GM12874 (cell line): ENCODE data around the gene CUTC.

ENCODE experiments used
- TF ChIP-seq, protein P1 (sequence below): IDR thresholded peaks from 2 replicates; pipeline ENCODE4 v1.5.1; 2011; ENCODE audit warnings: low read depth, mild to moderate bottlenecking, control low read depth, low read length, moderate library complexity; ENCODE audit not compliant: insufficient read depth

The CUTC gene

DNA sequence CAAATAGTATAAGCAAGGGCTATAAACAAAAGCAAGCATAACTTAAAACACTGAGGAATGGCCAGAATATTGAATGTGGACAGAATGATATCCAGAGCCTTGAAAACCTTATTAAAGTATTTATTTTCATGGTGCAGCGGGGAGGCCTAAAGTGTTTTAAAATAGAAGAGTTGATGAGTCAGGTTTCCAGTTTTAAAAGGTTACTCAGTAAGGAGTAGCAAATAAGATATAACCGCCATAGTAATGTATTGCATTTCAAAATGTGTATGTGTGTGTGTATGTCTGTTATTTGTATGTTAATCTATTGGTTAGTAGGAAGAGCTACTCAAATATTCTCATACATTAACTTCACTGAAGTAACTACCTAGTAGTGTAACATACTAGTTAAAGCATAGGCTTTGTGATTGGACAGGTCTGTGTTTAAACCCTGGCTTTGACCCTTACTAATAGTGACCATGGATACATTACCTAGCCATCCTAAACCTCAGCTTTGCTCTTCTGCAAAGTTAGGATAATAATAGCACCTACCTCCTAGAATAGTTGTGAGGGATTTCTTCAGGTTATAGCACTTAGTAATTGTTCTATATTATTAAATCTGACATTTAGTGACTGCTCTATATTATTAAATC lies 16.9 kb downstream of the CUTC start:
- TF ChIP-seq, protein P1, sequence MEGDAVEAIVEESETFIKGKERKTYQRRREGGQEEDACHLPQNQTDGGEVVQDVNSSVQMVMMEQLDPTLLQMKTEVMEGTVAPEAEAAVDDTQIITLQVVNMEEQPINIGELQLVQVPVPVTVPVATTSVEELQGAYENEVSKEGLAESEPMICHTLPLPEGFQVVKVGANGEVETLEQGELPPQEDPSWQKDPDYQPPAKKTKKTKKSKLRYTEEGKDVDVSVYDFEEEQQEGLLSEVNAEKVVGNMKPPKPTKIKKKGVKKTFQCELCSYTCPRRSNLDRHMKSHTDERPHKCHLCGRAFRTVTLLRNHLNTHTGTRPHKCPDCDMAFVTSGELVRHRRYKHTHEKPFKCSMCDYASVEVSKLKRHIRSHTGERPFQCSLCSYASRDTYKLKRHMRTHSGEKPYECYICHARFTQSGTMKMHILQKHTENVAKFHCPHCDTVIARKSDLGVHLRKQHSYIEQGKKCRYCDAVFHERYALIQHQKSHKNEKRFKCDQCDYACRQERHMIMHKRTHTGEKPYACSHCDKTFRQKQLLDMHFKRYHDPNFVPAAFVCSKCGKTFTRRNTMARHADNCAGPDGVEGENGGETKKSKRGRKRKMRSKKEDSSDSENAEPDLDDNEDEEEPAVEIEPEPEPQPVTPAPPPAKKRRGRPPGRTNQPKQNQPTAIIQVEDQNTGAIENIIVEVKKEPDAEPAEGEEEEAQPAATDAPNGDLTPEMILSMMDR, result no peak

DNA sequence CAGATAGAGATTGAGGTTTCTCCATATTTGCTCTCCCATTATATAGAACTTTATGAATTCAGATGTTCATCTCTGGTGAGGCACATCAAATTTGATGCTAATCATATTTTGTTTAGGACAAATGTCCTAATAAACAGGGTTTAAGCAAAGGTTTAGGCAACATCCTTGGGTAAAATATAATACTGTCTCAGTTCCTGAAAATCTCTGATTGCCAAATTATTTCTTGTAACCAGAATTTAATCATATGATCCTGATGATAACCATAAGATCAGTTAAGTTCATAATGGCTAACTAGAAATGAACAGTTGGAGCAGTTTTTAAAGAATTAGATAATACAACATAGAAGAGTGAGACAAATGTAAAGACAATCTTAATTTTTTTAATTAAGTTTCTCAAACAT lies 18.6 kb downstream of the CUTC start:
- TF ChIP-seq, protein P1, result no peak

DNA sequence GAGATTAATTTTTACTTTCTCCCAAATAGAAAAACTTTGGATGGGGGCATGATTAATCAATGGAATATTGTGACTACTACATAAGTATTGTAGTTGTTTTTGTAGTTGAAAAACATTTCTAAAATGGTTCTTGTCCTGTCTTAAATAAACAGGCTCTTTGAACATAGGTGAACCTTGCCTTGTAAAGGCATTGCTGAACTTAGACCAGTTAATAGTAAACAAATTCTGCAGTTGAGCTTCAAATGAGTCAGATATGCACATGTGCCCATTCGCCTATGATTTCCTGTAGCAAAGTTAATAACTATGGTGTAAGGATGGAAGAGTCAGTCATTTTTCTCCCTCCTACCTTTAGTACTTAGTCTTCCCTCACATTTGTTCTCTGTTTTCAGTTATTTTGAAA lies 22.6 kb downstream of the CUTC start:
- TF ChIP-seq, protein P1, result no peak

DNA sequence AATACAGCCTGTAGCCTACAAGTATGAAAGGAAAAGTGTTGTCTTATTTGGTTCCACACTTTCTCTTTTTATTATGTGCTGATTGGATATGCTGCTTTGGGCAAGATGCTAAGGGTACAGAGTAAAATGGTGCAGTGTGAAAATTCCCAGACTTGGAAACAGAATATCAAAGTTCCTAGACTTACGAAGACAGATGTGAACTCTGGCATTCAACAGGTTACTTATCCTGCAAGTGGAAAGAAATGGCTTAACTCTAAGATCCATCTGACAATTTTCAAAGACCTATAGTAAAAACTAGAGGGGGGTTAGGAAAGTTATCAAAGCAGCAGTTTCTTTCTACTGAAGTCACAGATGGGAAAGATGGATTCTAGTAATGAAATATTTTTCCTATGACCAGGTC lies 24.1 kb downstream of the CUTC start:
- TF ChIP-seq, protein P1, result no peak

DNA sequence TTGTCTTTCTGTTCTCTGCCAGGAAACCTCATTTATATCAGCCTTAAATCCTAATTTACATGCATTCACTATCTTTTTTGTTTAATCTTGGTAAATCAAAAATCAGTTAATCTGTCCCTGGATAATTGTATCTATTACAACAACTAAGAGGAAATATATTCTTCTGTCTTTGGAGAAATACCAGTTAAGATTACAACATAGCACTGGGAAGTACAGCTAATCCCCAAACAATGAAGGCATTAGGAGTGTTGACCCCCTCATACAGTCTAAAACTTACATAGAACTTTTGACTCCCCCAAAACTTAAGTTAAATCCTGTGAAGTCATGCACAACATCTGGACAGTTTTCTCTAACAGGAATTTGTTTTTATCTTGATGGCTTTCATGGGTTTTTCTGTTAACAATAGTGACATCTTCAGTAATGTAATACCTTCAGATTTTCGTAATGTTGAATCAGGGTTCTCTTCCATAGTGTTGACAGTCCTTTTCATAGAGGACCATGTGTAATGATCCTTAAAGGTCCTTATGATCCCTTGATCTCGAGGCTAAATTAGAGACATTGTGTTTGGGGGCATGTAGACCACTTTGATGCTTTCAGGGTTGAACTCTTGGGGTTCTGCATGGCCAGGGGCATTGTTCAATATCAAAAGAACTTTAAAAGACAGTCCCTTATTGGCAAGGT lies 26.3 kb downstream of the CUTC start:
- TF ChIP-seq, protein P1, result no peak

DNA sequence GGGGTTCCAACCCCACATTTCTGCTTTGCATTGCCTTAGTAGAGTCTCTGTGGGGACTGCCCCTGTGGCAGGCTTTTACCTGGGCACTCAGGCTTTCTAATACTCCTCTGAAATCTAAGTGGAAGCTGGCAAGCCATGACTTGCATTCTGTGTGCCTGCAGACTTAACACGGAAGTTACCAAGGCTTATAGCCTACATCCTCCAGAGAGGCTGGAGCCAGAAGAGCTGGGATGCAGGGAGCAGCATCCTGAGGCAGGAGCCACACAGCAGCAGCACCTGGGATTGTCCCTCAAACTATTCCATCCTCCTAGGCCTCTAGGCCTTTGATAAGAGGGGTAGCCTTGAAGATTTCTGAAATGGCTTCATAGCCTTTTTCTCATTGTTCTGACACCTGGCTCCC lies 28.3 kb downstream of the CUTC start:
- TF ChIP-seq, protein P1, result no peak

DNA sequence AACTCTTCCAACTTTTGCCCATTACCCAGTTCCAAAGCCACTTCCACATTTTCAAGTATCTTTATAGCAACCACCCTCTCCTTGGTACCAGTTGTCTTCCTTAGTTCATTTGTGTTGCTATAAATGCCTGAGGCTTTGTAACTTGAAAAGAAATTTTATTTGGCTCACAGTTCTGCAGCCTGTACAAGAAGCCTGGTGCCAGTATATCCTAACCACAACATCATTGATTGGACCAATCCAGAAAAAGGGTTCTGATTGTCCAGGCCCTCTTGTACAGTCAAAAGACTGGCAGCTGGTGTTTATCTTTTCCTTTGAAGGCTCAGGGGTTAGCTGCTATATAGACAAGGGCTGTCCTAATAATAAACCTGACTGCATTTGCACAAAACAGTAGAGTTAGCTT lies 29.3 kb downstream of the CUTC start:
- TF ChIP-seq, protein P1, result no peak
